ENCODE results near the gene NR2F2.

- TF ChIP-seq, protein P1, sequence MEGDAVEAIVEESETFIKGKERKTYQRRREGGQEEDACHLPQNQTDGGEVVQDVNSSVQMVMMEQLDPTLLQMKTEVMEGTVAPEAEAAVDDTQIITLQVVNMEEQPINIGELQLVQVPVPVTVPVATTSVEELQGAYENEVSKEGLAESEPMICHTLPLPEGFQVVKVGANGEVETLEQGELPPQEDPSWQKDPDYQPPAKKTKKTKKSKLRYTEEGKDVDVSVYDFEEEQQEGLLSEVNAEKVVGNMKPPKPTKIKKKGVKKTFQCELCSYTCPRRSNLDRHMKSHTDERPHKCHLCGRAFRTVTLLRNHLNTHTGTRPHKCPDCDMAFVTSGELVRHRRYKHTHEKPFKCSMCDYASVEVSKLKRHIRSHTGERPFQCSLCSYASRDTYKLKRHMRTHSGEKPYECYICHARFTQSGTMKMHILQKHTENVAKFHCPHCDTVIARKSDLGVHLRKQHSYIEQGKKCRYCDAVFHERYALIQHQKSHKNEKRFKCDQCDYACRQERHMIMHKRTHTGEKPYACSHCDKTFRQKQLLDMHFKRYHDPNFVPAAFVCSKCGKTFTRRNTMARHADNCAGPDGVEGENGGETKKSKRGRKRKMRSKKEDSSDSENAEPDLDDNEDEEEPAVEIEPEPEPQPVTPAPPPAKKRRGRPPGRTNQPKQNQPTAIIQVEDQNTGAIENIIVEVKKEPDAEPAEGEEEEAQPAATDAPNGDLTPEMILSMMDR (conservative IDR thresholded peaks at IDR 0.05), result no peak
- TF ChIP-seq EZH2 (IDR thresholded peaks at IDR 0.05; ENCODE audit: low read depth), result no peak
These were observed 12.9 kb downstream of the NR2F2 start for GRCh38 chr15:96343113-96344059.
